Liver (tissue), 9 donors: ENCODE measurements around the gene KIAA1755. TPM values are rescaled to one million over a fixed set of nuclear protein-coding genes. Genes with fewer than 3 reads are reported as not detected.

Experiments
- DNase-seq: peaks from one replicate; pipeline ENCODE4 v3.0.0-alpha.2; 2017; ENCODE audit warnings: low spot score
- H3K27ac ChIP-seq, 2 donors: one replicate each; pipeline ENCODE4 v1.7.0; 2013; ENCODE audit warnings: inconsistent platforms in 2 of 2, low read length in 2 of 2, control low read depth in 1 of 2, low read depth in 1 of 2, mild to moderate bottlenecking in 1 of 2
- H3K27me3 ChIP-seq, 4 donors: one replicate each; pipeline versions ENCODE4 v1.6.1 to v1.7.0; 2013; ENCODE audit warnings: low read length in 3 of 4, inconsistent platforms in 1 of 4, mild to moderate bottlenecking in 1 of 4, moderate library complexity in 1 of 4; ENCODE audit not compliant: control insufficient read depth in 4 of 4, insufficient read depth in 4 of 4
- H3K36me3 ChIP-seq, 4 donors: one replicate each; pipeline versions ENCODE4 v1.6.1 to v1.7.0; 2013; ENCODE audit warnings: low read length in 3 of 4, mild to moderate bottlenecking in 3 of 4, low read depth in 1 of 4, moderate library complexity in 1 of 4; ENCODE audit not compliant: control insufficient read depth in 4 of 4, insufficient read depth in 3 of 4
- H3K4me1 ChIP-seq, 4 donors: one replicate each; pipeline versions ENCODE4 v1.6.1 to v1.7.0; 2013; ENCODE audit warnings: low read length in 3 of 4, mild to moderate bottlenecking in 3 of 4, moderate library complexity in 1 of 4; ENCODE audit not compliant: control insufficient read depth in 4 of 4, insufficient read depth in 4 of 4
- H3K4me3 ChIP-seq, 3 donors: one replicate each; pipeline versions ENCODE4 v1.6.1 to v1.7.0; 2013; ENCODE audit warnings: low read length in 3 of 3, control low read depth in 1 of 3, low read depth in 1 of 3, mild to moderate bottlenecking in 1 of 3
- H3K9ac ChIP-seq, 2 donors: one replicate each; pipeline ENCODE4 v1.7.0; 2013; ENCODE audit warnings: low read length in 2 of 2, mild to moderate bottlenecking in 2 of 2, moderate library complexity in 2 of 2, control low read depth in 1 of 2, low read depth in 1 of 2
- H3K9me3 ChIP-seq, 4 donors: one replicate each; pipeline versions ENCODE4 v1.6.1 to v1.7.0; 2013; ENCODE audit warnings: low read length in 3 of 4; ENCODE audit not compliant: control insufficient read depth in 4 of 4
- EGR1 ChIP-seq, 2 donors: IDR thresholded peaks; 2 replicates each; pipeline ENCODE4 v1.6.1; 2016 to 2018; ENCODE audit warnings: antibody characterized with exemption in 2 of 2, low read depth in 2 of 2
- FOXA1 ChIP-seq: IDR thresholded peaks from 2 replicates; pipeline ENCODE4 v1.6.1; 2016; ENCODE audit warnings: antibody characterized with exemption
- FOXA2 ChIP-seq: IDR thresholded peaks from 2 replicates; pipeline ENCODE4 v1.6.1; 2016; ENCODE audit warnings: antibody characterized with exemption
- GABPA ChIP-seq, 2 donors: IDR thresholded peaks in 1 of 2; conservative IDR thresholded peaks in 1 of 2; 2 replicates each; pipeline ENCODE4 v1.6.1; 2016; ENCODE audit warnings: antibody characterized with exemption in 2 of 2, mild to moderate bottlenecking in 1 of 2, moderate library complexity in 1 of 2
- HNF4A ChIP-seq, 2 donors: conservative IDR thresholded peaks; 2 replicates each; pipeline ENCODE4 v1.6.1; 2016; ENCODE audit warnings: antibody characterized with exemption in 2 of 2, mild to moderate bottlenecking in 2 of 2
- HNF4G ChIP-seq: IDR thresholded peaks from 2 replicates; pipeline ENCODE4 v1.6.1; 2016; ENCODE audit warnings: antibody characterized with exemption
- JUND ChIP-seq, 2 donors: IDR thresholded peaks; 2 replicates each; pipeline ENCODE4 v1.6.1; 2016; ENCODE audit warnings: antibody characterized with exemption in 2 of 2
- NR2F2 ChIP-seq: IDR thresholded peaks from 2 replicates; pipeline ENCODE4 v1.6.1; 2016; ENCODE audit warnings: antibody characterized with exemption
- RAD21 ChIP-seq, 2 donors: IDR thresholded peaks; 2 replicates each; pipeline ENCODE4 v1.6.1; 2016; ENCODE audit warnings: antibody characterized with exemption in 2 of 2, mild to moderate bottlenecking in 2 of 2
- RXRA ChIP-seq, 2 donors: IDR thresholded peaks; 2 replicates each; pipeline ENCODE4 v1.6.1; 2017 to 2018; ENCODE audit warnings: antibody characterized with exemption in 2 of 2, mild to moderate bottlenecking in 1 of 2
- SP1 ChIP-seq: IDR thresholded peaks from 2 replicates; pipeline ENCODE4 v1.6.1; 2018; ENCODE audit warnings: antibody characterized with exemption, mild to moderate bottlenecking
- TAF1 ChIP-seq: conservative IDR thresholded peaks from 2 replicates; pipeline ENCODE4 v1.6.1; 2016; ENCODE audit warnings: antibody characterized with exemption, mild to moderate bottlenecking
- YY1 ChIP-seq: IDR thresholded peaks from 2 replicates; pipeline ENCODE4 v1.6.1; 2016; ENCODE audit warnings: antibody characterized with exemption, mild to moderate bottlenecking
- ZBTB33 ChIP-seq: IDR thresholded peaks from 2 replicates; pipeline ENCODE4 v1.6.1; 2016; ENCODE audit warnings: antibody characterized with exemption
- WGBS: extraction: QIAGEN DNeasy Blood & Tissue Kit; methylation state at CpG from one replicate; pipeline ENCODE4 v1.1.7; 2013; 5-methylcytosine and 5-hydroxymethylcytosine counted together
- polyA plus RNA-seq, 2 donors: library from polyadenylated mRNA; stranded (reverse) in 1 of 2; unstranded in 1 of 2; fragments of 200-250 nt in 1 of 2; fragments of >200 nt in 1 of 2; fragmentation: Nextera tagmentation in 1 of 2; extraction: Ambion mirVana in 1 of 2; gene quantifications; one replicate each; pipeline versions ENCODE4 v1.2.1 to v1.2.3, GENCODE V29; 2013 to 2015
- total RNA-seq, 2 donors: library from RNA; depleted of rRNA; stranded (reverse); fragments of >200 nt; gene quantifications; one replicate each; pipeline ENCODE4 v1.2.3, GENCODE V29; 2014
- TF ChIP-seq, protein P1 (sequence below): IDR thresholded peaks from 2 replicates; pipeline ENCODE4 v1.6.1; 2016; ENCODE audit warnings: antibody characterized with exemption, mild to moderate bottlenecking
- TF ChIP-seq, protein P2 (sequence below): fragments of 150-350 bp; IDR thresholded peaks from 2 replicates; pipeline ENCODE4 v1.5.1; 2017; ENCODE audit warnings: improper control_type of control experiment, low read depth, low read length; ENCODE audit not compliant: missing input control
- TF ChIP-seq, protein P3 (sequence below): IDR thresholded peaks from 2 replicates; pipeline ENCODE4 v1.6.1; 2016; ENCODE audit warnings: antibody characterized with exemption
- TF ChIP-seq, protein P4 (sequence below): IDR thresholded peaks from 2 replicates; pipeline ENCODE4 v1.6.1; 2016; ENCODE audit warnings: antibody characterized with exemption
- donor health status: healthy.
- donor health status: healthy.
- donor health status: healthy.
- donor health status: healthy.
- donor health status: healthy.

KIAA1755 gene
- total and polyA plus RNA-seq, 4 donors, result 0.09 to 1.4 (median 0.81) TPM

DNA sequence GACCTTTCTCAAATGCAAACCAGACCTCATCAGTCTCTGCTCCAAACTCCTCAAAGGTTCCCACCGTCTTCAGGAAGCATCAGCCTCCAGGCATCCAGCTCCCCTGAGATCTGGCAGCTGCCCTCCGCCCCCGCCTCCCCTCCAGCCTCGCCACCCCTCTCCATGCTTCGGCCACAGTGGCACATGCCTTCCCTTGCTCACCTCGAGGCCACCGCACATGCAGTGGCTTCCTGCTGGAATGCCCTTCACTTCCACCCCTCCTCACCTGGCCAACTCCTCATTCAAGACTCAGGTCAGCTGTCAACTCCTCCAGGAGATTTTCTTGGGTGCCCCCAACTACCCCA, 13.4 kb downstream of the KIAA1755 start:
- Histone ChIP-seq H3K4me1 (peaks cover 9 to 17% (median 11%) of the 10 kb centered on the region in 4 donors), H3K9ac (no peak overlapping the region), H3K27me3 (no peaks in the 10 kb centered on the region), H3K4me3 (no peak overlapping the region), H3K9me3 (peaks cover 0 to 10% (median under 1%) of the 10 kb centered on the region in 4 donors), H3K36me3 (no peaks in the 10 kb centered on the region), H3K27ac (peak overlapping the region in 1 of 2 donors; percentile 53)
- TF ChIP-seq, protein P1, sequence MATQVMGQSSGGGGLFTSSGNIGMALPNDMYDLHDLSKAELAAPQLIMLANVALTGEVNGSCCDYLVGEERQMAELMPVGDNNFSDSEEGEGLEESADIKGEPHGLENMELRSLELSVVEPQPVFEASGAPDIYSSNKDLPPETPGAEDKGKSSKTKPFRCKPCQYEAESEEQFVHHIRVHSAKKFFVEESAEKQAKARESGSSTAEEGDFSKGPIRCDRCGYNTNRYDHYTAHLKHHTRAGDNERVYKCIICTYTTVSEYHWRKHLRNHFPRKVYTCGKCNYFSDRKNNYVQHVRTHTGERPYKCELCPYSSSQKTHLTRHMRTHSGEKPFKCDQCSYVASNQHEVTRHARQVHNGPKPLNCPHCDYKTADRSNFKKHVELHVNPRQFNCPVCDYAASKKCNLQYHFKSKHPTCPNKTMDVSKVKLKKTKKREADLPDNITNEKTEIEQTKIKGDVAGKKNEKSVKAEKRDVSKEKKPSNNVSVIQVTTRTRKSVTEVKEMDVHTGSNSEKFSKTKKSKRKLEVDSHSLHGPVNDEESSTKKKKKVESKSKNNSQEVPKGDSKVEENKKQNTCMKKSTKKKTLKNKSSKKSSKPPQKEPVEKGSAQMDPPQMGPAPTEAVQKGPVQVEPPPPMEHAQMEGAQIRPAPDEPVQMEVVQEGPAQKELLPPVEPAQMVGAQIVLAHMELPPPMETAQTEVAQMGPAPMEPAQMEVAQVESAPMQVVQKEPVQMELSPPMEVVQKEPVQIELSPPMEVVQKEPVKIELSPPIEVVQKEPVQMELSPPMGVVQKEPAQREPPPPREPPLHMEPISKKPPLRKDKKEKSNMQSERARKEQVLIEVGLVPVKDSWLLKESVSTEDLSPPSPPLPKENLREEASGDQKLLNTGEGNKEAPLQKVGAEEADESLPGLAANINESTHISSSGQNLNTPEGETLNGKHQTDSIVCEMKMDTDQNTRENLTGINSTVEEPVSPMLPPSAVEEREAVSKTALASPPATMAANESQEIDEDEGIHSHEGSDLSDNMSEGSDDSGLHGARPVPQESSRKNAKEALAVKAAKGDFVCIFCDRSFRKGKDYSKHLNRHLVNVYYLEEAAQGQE, result no peak
- TF ChIP-seq FOXA2 (no peak), RXRA (IDR thresholded peaks at IDR 0.05) (no peak), HNF4G (no peak), TAF1 (no peak), JUND (IDR thresholded peaks at IDR 0.05) (no peak), RAD21 (IDR thresholded peaks at IDR 0.05) (no peak), ZBTB33 (no peak), EGR1 (IDR thresholded peaks at IDR 0.05; ENCODE audit: low read depth in 2 of 2) (no peak), SP1 (no peak), NR2F2 (no peak), HNF4A (conservative IDR thresholded peaks at IDR 0.05) (no peak), GABPA (IDR thresholded peaks at IDR 0.05 in 1 of 2, conservative IDR thresholded peaks at IDR 0.05 in 1 of 2) (no peak), YY1 (no peak), FOXA1 (no peak)
- TF ChIP-seq, protein P2, sequence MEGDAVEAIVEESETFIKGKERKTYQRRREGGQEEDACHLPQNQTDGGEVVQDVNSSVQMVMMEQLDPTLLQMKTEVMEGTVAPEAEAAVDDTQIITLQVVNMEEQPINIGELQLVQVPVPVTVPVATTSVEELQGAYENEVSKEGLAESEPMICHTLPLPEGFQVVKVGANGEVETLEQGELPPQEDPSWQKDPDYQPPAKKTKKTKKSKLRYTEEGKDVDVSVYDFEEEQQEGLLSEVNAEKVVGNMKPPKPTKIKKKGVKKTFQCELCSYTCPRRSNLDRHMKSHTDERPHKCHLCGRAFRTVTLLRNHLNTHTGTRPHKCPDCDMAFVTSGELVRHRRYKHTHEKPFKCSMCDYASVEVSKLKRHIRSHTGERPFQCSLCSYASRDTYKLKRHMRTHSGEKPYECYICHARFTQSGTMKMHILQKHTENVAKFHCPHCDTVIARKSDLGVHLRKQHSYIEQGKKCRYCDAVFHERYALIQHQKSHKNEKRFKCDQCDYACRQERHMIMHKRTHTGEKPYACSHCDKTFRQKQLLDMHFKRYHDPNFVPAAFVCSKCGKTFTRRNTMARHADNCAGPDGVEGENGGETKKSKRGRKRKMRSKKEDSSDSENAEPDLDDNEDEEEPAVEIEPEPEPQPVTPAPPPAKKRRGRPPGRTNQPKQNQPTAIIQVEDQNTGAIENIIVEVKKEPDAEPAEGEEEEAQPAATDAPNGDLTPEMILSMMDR, result no peak
- TF ChIP-seq, protein P3, sequence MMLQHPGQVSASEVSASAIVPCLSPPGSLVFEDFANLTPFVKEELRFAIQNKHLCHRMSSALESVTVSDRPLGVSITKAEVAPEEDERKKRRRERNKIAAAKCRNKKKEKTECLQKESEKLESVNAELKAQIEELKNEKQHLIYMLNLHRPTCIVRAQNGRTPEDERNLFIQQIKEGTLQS, result no peak
- TF ChIP-seq, protein P4, sequence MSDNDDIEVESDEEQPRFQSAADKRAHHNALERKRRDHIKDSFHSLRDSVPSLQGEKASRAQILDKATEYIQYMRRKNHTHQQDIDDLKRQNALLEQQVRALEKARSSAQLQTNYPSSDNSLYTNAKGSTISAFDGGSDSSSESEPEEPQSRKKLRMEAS, result no peak
- WGBS, result 91% methylated on average over 7 of the region's 7 CpGs
- no peak for DNase-seq
